HG03432 (cell line): ENCODE results near the gene PIGW.

Source experiments
- ATAC-seq: cut with Tn5 transposase; IDR thresholded peaks from one replicate; pipeline ENCODE4 v1.9.1; 2021; ENCODE audit warnings: mild to moderate bottlenecking, moderate library complexity; ENCODE audit not compliant: unreplicated experiment

The PIGW gene

GRCh38 chr17:36534840-36535668 is at the start of gene PIGW, which contains the start of gene MYO19:
Gene PIGW, plus strand, starts transcription at chr17:36534987. Its CDS starts 2,115 bp downstream, at chr17:36537102.
Gene MYO19, minus strand, starts transcription at chr17:36534868. Its CDS starts 2,330 bp downstream, at chr17:36532538.
- ATAC-seq, result peak; percentile 73

DNA sequence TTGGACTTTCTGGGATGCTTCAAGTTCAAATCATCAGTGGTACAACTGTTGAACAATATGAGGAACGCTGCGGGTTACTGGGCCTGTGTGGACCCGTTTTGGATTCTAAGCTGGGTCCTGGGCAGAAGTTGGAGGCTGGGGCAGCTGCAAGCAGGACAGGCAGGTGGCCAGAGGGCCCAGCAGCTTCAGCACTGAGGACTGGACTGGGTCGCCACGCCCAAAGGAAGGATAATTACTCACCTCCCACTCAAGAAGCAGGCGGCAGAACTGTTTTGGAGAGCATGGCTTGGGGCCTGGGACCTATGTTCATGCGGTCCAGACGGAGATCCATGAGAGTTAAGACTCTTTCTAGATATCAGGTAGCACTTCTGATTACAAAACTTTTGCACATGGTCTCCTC is 49.8 kb upstream of the PIGW start:
- no peak for ATAC-seq

DNA sequence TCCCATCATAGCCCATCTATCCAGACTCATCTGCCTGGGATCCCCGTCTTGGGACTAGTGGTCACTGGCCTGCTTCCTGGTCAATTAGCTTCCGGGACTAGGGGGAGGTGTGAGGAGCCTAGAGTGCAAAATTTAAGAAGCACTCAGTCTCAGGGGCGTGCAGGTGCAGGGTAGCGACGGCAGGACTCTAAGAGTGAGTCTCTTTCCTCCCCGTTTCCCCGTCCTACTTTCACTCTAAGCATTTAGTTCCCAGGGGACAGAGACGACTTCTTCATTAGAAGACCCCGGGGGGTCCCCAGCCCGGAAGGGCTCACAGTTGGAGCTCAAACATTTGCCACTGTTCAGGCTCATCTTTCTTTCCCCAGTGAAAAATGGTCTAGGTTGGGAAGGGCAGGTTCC is 49.0 kb upstream of the PIGW start:
- ATAC-seq, result no peak

DNA sequence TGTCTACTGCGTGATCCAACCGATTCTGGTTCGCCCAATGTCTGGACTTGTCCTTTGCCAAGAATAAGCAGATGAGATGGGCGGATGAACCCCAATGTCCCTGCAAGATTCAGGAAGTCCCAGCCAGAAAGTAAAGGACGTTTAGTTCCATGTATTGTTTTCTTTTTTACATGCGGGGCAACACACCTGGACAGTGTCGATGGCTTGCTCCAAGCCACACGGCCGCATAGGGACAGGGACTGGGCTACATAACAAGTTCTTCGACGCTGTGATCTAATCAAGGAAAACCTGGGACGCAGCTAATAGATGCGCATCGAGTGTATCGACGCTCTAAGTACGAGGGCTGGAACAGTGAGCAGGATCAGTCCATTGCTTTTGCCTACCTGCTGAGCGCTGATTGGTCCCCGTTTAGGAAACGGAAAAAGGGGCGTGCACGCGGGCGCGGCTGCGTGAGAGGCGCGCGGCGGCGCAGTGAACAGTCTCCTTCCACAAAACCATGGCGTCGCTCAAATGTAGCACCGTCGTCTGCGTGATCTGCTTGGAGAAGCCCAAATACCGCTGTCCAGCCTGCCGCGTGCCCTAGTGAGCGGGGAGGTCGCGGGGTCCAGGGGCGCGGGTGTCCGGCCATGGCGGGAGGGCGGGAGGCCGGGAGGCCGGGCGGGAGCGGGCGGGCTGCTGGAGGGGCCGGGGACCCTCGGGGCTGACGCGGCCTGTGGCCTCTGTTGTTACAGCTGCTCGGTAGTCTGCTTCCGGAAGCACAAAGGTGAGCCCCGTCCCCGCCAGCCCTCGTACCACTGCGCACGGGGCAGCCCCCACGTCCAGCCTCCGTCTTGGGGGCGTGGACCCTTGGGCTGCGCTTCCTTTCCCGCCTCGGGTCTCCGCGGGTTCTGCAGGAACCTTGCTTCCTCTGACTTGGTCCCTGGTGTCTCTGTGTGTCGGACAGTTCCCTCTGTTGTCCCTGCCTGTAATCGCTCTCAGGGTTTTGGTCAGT is 48.3 kb upstream of the PIGW start, which contains the start of gene ZNHIT3:
ZNHIT3 (plus strand) TSS at position 478 of the 991 bp plus-strand sequence; CDS start at position 497, 19 bp downstream.
- ATAC-seq, result peak; percentile 90

GRCh38 chr17:36493956-36494355 is 40.8 kb upstream of the PIGW start:
- ATAC-seq, result no peak

DNA sequence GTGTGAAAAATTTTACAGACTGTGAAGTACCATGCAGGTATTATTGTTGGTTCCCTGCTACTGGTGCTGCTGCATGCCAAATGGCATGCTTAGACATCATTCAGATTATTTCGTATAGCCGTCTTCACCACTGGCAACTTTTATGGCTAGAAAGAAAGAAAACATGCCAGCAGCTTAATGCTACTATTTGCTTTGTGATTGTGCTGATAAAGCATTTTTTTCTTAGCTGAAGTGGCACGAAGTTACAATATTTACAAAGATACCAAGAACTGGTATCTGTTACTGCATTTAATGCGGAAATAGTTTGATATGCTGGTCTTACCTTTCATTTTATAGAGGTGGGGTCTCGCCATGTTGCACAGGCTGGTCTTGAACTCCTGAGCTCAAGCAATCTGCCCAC is 40.1 kb upstream of the PIGW start:
- no peak for ATAC-seq

DNA sequence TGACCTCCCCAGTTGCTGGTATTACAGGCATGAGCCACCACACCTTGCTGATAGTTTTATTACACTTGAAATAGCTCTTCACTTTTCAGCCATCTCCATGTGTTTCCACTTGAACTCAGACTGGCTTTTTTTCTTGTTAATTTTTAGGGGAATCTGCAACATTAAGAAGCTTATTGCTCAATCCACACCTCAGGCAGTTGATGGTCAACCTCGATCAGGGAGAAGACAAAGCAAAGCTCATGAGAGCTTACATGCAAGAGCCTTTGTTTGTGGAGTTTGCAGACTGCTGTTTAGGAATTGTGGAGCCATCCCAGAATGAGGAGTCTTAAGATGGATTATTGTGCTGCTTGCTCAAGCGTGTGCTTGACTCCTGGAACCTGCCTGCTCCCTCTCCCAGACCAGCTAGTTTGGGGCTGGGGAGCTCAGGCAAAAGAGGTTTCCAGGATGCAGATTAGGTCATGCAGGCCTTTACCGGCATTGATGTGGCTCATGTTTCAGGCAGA is 39.7 kb upstream of the PIGW start:
- no peak for ATAC-seq

DNA sequence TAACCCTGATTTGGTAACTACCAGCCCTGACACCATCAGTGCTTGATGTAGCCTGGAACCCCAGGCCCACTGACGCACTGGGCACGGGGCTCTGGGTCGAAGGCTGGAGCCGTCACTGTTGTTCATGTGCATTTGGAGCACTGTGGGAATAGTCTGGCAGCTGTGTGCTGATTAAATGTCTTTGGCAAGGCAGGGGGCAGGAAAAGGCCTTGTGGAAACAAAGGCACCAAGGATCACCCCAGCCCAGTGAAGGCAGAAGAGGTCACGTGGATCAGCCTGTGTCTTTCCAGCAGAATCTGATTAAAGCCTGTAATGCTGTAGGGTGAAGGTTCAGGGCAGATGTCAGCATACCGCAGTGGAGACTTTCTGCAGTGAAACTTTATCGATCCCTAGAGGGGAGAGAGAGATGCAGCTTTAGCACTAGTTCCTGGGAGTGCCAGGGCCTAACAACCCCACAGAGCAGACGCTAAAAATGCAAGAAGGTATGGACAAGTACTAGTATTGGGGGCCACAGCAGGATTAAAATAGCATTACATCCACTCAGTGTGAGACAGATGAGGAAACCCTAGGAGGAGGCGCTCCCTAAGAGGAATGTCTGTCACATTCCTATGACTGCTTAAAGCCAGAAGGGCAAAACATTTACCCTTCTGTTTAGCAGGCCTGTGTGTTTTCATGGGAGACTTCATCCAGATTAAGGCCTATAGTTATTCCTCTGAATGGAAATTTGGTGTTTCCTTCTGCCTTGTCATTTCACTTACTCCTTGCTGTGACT is 38.6 kb upstream of the PIGW start:
- no peak for ATAC-seq

DNA sequence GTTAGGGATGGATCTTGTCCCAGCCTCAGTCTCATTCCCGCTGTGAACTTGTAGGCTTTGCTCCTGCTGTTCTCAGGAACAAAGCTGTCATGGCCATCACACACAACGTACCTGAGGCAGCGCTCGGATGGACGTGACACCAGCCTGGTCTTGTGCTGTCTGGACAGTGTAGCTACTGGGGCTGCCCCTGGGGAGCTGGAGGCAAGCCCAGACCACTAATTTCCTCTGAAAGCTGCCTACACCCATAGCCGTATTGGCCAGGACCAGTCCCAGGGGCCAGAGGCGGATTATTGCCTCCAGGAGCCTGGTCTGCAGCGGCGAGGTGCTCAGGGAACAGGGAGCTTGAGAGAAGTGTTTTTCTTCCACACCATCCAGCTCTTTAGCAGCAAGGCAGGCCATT is 36.6 kb upstream of the PIGW start:
- no peak for ATAC-seq

DNA sequence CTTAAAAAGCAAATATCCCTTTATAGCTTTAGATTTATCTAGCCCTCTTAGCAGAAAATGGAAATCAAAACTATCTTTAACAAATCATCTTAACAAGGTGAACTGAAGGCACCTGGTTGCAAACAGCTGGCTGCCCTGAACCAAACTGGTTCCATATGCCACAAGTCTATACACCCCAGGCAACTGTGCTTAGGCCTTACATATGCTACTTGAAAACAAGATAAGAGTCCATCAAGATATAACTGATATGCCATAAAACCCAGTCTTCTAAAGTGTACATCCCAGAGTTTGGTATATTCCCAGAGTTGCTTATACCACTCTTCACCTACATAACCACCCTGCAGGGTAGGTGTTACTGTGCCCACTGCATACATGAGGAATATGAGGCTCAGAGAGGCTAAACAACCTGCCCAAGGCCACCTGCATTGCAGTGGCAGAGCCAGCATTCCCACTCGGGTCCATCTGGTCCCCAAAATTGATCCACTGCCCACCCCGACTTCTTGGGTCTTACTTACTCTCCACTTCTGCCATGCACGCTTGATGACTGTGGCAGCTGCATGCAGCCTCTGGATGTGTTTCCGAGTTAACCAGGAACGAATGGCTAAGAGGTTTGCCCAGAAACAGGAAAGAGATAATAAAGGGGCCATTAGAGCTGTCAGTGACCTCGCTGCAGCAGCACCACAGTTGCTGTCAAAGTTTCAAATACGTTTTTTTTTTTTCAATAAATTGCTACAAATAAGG is 36.1 kb upstream of the PIGW start:
- no peak for ATAC-seq

GRCh38 chr17:36500745-36501225 is 34.0 kb upstream of the PIGW start:
- no peak for ATAC-seq

DNA sequence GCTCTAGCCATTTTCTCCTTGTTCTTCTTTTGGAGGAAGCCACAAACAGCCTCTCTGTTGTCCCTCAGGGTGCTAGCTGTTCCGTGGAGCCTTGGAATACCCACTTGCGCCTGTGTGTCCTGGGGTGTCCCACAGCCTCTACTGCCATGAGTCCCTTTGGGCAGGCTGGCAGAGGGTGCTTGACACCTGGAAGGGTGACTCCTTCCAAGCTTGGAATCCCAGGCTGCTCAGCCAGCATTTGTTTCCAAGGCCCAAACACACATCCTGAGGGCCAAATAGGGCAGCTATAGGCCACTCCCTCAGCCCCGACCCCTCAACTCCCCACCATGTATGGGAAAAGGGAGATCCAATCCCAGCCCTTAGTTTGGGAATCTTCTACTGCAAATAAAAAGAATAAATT is 33.4 kb upstream of the PIGW start:
- ATAC-seq, result no peak

DNA sequence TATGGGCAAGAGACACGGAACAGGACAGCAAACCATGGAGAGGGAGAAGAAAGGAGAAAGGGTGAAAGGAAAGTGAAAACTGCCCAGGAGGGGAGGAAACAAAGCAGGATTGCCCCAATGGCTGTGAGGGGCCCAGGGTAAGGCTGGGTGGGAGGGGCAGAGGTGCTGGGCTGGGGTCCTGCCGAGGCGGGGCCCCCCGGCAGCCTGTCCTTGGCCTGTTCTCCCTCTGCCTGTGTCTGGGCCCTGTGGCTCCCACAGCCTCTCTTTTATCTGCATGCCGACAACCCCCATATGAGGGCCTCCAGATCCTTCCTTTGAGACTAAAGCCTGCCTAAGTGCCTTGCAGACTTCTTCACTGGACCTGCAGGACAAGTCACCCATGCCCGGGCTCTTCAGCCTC is 32.8 kb upstream of the PIGW start:
- ATAC-seq, result no peak

DNA sequence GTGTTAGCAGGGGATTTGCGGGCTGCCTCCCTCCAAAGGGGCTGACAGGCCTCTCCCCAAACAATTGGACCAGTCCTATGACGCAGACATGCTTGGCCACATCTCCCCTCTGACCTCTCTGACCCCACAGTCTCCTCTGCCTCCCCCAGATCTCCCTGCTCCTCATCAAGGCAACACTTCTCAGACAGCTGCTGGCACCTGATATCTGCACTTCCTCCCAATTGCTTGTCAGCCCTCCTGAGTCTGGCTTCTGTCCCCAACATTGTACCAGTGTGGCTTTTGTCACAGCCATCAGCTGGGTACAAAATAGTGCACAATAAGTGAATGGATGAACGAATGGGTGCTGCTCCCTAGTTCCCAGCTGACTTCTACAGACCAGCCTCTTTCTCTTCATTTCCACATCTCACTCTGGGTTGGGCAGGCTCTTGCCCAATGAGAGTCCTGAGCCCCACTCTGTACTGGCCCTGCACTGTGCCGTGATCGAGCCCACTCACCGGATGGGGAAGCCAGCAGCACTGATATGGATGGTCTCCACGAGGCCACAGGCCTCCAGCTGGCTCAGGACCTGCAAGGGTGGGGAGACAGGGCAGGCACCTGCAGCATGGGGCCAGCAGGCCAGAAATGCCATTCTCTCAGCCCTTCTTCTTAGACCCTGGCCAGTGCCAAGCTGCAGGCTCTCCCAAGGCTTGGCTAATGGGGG is 31.2 kb upstream of the PIGW start:
- no peak for ATAC-seq

DNA sequence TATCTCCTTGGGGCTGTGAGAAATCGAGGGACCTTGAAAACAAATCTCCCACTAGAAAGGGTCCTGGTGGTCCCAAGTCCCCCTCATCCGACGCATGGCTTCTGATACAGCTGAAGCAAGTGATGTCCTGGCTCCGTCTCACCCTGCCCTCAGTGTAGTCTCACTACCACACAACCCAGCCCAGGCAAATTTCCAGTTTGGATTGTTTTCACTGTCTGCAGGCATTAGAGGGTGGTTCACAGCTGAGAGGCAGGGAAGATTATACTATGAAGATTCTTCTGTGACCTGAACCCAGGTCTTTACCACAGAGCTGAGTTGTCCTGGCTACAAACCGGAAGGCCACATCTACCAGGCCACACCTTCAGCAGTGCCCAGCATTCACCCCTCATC is 30.6 kb upstream of the PIGW start:
- no peak for ATAC-seq

DNA sequence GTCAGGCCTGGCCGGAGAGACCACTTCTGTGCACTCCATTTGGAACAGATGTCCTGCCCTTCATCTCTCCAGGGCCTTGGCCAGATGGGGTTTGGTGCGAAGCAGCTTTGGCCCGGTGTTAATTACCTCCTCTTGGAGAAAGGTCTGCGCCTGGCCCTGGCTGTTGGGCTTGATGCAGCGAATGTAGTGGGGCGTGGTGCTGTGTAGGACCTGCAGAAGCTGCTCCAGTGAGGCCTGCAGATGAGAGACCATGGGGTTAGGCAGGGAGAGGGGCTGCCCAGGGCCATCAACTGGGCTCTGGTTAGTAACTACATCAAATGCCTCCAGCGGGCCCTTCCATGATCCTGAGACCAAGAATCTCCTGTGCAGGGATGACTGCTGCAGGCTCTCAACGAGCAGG is 29.6 kb upstream of the PIGW start:
- no peak for ATAC-seq

GRCh38 chr17:36506249-36506826 is 28.4 kb upstream of the PIGW start:
- ATAC-seq, result no peak

DNA sequence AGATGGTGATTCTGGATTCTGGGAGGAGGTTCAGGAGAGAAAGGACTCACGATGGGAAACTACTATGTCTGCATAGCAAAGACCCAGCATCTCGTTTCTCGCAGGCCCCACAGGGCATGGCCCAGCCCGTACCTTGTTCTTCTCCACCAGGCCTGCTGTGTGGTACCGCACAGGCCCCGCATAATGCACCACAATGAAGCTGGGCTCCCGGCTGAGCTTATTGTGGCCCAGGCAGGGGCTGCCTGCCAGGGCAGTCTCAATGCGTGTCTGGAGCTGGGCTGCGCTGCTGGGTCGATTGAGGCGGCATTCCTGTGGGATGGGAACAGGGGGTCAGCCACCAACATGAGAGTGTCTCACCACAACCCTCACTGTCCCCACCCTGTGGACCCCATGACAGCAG is 28.0 kb upstream of the PIGW start:
- ATAC-seq, result no peak

DNA sequence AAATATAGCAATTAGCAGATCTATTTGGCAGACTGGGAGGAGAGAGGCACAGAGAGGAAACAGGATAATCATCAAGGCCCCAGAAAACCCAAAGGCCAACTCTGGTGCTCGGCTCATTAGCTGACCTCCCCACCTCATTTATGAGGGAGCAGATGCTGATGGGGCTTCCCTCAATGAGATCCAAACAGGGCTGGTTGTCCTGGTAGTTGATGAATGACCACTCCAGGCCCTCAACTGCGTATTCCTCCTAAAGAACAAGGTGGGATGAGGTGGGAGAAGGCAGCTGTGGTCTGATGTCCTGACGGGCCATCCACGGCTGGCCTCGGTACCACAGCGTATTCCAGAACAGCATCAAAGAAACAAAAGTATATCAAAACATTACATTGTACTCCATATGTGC is 27.5 kb upstream of the PIGW start:
- ATAC-seq, result no peak
